MM.1S (cell line): ENCODE measurements around the gene PDE1C.

Experiments
- EZH2 ChIP-seq: fragments of 300-600 bp; sonication (generic); optimal IDR thresholded peaks from 2 replicates; pipeline ENCODE3; 2017; ENCODE audit warnings: low read depth, mild to moderate bottlenecking, antibody characterized with exemption, low read length, mixed read lengths
- EZH2phosphoT487 ChIP-seq: fragments of 300-600 bp; sonication (generic); IDR thresholded peaks from 2 replicates; pipeline ENCODE4 v1.6.1; 2018; ENCODE audit warnings: antibody characterized with exemption, low read length

DNA sequence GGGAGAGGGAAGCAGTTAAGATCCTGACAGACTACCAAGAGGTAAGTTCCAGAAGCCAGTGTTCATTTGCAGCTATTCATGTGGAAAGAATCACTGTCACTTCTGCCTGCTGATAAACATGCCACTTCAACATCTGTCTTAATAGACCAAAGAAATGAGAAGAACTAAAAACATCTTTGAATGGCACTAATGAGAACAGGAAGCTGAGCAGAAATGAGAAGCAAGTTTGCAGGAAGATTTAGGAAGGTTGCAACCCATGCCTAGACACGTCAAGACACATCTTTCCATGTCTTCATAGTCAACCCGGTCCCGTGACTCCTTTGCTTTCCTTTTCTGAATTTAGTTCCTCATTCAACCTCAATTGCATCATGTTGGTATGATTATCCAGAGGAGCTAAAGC, 180.0 kb downstream of the PDE1C start:
- TF ChIP-seq EZH2 (no peak), EZH2phosphoT487 (no peak)
